ENCODE results near the gene CENPL.
"Not testable (repeated sequence)": the region's sequence is repeated elsewhere in the genome, so short reads cannot be mapped to it uniquely, and the experiment has no call there.

Gene CENPL

DNA sequence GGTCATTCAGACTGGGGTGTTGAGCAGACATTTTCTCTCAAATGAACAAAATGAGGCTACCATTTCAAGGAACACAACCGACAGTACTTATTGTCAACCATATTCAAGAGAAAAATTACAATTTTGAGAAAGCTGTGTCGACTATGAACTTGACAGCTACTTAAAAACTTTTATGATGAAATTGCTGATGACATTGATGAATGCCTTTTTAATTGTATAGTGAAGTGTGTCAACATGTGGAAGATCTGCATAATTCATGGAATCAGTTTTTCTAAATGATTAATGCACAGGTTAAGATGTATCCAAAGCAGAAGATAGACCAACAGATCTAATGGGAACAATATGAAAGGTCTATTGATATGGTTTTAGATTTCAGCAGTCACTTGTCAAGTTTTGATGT lies 34.8 kb downstream of the CENPL start:
- in situ Hi-C loops (cut with MboI; ENCODE audit: low pct_unique_long_range_greater_than_20kb, low sequenced_read_pairs, unreplicated experiment) = no loop called here
- TF ChIP-seq, protein P1, sequence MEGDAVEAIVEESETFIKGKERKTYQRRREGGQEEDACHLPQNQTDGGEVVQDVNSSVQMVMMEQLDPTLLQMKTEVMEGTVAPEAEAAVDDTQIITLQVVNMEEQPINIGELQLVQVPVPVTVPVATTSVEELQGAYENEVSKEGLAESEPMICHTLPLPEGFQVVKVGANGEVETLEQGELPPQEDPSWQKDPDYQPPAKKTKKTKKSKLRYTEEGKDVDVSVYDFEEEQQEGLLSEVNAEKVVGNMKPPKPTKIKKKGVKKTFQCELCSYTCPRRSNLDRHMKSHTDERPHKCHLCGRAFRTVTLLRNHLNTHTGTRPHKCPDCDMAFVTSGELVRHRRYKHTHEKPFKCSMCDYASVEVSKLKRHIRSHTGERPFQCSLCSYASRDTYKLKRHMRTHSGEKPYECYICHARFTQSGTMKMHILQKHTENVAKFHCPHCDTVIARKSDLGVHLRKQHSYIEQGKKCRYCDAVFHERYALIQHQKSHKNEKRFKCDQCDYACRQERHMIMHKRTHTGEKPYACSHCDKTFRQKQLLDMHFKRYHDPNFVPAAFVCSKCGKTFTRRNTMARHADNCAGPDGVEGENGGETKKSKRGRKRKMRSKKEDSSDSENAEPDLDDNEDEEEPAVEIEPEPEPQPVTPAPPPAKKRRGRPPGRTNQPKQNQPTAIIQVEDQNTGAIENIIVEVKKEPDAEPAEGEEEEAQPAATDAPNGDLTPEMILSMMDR (IDR thresholded peaks at IDR 0.05; ENCODE audit: extremely low read depth, insufficient read depth, missing control alignments) = no peak
- DNase-seq (ENCODE audit: low spot score) = no peak

DNA sequence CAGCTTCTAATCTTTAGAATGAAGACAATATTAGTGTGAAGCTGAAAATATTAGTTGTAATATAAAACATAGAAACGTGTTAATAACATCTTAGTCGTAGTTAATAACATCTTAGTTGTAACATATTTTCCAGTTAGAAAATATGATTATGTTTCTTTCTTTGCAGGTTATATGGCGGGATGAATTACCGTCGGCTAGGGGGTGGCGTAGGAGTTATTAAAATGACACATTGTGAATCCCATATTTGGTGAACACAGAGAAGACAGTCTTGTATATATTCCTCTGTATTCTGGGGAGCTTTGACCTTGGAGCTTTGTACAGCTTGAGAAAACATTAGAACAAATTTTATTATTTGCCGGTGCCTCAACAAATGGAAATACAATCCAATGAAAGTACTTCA lies 39.7 kb downstream of the CENPL start:
- DNase-seq (ENCODE audit: low spot score) = no peak
- TF ChIP-seq, protein P1 (IDR thresholded peaks at IDR 0.05; ENCODE audit: extremely low read depth, insufficient read depth, missing control alignments) = no peak
- in situ Hi-C loops (cut with MboI; ENCODE audit: low pct_unique_long_range_greater_than_20kb, low sequenced_read_pairs, unreplicated experiment) = no loop called here

DNA sequence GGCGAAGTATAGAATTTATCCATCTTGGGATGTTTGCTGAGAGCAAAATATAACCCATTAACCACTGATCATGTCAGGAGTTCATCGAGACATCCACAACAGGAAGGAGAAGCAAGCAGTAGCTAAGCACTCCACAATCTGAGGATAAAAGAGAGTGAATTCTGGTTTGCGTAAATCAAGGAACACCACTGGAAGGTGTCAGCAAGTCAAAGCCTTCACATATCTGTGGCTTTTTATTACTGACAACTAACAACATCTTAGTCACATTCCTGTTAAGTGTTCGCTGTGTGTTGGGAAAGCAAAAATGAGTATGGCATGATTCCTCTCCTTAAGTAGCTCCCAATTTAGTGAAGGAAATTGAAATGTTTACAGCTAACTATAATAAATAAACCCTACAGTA lies 44.7 kb downstream of the CENPL start:
- in situ Hi-C loops (cut with MboI; ENCODE audit: low pct_unique_long_range_greater_than_20kb, low sequenced_read_pairs, unreplicated experiment) = no loop called here
- no peak for DNase-seq (ENCODE audit: low spot score)
- TF ChIP-seq, protein P1 (IDR thresholded peaks at IDR 0.05; ENCODE audit: extremely low read depth, insufficient read depth, missing control alignments) = no peak

DNA sequence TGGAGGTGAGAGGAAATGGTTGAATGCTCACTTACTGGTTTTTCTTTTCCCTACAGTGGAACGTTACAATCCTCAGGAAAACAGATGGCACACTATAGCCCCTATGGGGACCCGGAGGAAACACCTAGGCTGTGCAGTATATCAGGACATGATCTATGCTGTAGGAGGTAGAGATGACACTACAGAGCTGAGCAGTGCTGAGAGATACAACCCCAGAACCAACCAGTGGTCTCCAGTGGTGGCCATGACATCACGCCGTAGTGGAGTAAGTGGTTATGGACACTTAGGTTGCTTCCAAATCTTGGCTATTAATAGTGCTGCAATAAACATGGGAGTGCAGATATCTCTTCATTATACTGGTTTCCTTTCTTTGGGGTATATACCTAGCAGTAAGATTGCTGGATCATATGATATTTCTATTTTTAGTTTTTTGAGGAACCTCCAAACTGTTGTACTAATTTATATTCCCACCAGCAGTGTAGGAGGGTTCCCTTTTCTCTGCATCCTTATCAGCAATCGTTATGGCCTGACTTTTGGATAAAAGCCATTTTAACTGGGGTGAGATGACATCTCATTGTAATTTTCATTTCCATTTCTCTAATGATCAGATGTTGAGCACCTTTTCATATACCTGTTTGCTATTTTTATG lies 49.0 kb downstream of the CENPL start:
- TF ChIP-seq, protein P1 (IDR thresholded peaks at IDR 0.05; ENCODE audit: extremely low read depth, insufficient read depth, missing control alignments) = no peak
- DNase-seq (ENCODE audit: low spot score) = no peak
- in situ Hi-C loops (cut with MboI; ENCODE audit: low pct_unique_long_range_greater_than_20kb, low sequenced_read_pairs, unreplicated experiment) = no loop called here

DNA sequence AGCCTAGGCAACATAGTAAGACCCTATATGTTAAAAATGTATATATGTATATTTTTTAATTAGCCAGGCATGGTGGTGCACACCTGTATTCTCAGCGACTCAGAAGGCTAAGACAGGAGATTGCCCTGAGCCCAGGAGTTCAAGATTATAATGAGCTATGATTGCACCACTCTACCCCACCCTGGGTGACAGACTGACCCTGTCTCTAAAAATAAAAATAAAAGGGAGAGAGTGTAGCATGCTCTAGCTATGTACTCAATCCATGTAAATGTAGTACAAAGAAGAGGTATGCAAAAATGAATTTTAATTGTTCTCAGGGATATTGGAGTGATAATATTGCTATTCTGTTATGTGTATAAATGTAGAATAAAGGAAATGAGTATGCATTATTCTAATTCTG lies 53.1 kb downstream of the CENPL start:
- no peak for DNase-seq (ENCODE audit: low spot score)
- TF ChIP-seq, protein P1 (IDR thresholded peaks at IDR 0.05; ENCODE audit: extremely low read depth, insufficient read depth, missing control alignments) = no peak
- in situ Hi-C loops (cut with MboI; ENCODE audit: low pct_unique_long_range_greater_than_20kb, low sequenced_read_pairs, unreplicated experiment) = no loop called here

DNA sequence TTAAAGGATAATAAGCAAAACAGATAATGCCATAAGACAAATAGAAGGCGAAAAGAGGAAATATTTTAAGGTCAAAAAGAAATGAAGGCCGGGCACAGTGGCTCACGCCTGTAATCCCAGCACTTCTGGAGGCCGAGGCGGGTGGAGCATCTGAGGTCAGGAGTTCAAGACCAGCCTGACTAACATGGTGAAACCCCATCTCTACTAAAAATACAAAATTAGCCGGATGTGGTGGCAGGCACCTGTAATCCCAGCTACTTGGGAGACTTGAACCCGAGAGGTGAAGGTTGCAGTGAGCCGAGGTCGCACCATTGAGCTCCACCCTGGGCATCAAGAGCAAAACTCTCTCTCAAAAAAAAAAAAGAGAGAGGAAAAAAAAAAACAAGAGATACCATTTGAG lies 54.4 kb downstream of the CENPL start:
- in situ Hi-C loops (cut with MboI; ENCODE audit: low pct_unique_long_range_greater_than_20kb, low sequenced_read_pairs, unreplicated experiment); DNase-seq (ENCODE audit: low spot score): not testable (repeated sequence)

DNA sequence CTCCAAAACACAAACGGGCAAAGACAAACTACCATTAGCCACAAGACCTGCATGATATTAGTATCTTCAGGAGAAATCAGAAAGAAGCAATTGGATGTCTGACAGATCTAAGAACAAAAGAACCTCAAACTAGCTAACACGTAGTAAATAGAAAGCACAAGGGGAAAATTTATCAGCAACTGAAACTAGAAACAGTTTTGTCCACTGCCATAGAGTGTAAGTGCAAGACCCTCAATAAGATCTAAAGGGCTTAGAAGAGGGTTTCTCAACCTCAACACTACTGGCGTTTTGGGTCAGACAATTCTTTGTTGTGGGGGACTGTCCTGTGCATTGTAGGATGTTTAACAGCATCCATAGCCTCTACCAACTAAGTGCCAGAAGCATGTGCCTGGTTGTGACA lies 55.9 kb downstream of the CENPL start:
- no peak for DNase-seq (ENCODE audit: low spot score)
- in situ Hi-C loops (cut with MboI; ENCODE audit: low pct_unique_long_range_greater_than_20kb, low sequenced_read_pairs, unreplicated experiment) = no loop called here
- TF ChIP-seq, protein P1 (IDR thresholded peaks at IDR 0.05; ENCODE audit: extremely low read depth, insufficient read depth, missing control alignments) = no peak

Data from GM13977 (cell line).